K562 (cell line): ENCODE data around the gene KAZALD1. TPM values are rescaled to one million over a fixed set of nuclear protein-coding genes. Genes with fewer than 3 reads are reported as not detected.

Experiments
- BRD9 ChIP-seq: fragments of 450-650 bp; IDR thresholded peaks from 2 replicates; pipeline ENCODE4 v1.6.1; 2018; ENCODE audit warnings: low read depth; ENCODE audit not compliant: partially characterized antibody
- CBX3 ChIP-seq, 2 experiments: IDR thresholded peaks; 1 replicate in 1 of 2; 2 replicates in 1 of 2; pipeline ENCODE4 v1.6.1; 2012; ENCODE audit warnings: inconsistent platforms in 2 of 2, low read length in 2 of 2, borderline replicate concordance in 1 of 2, control low read depth in 1 of 2
- E2F4 ChIP-seq: sonication (generic); formaldehyde crosslinking; IDR thresholded peaks from 2 replicates; pipeline ENCODE4 v1.8.0; 2022; ENCODE audit warnings: mild to moderate bottlenecking, low read depth, missing genetic modification reagents
- E2F6 ChIP-seq, 2 experiments: IDR thresholded peaks; 2 replicates each; pipeline ENCODE4 v1.6.1; 2011; ENCODE audit warnings: borderline replicate concordance in 1 of 2, control low read depth in 1 of 2, low read depth in 1 of 2, low read length in 1 of 2, mild to moderate bottlenecking in 1 of 2, mixed read lengths in 1 of 2, moderate library complexity in 1 of 2; ENCODE audit not compliant: insufficient read depth in 1 of 2, insufficient read length in 1 of 2, poor library complexity in 1 of 2, severe bottlenecking in 1 of 2; ENCODE audit errors: extremely low read depth in 1 of 2
- GATAD2B ChIP-seq: fragments of 450-650 bp; IDR thresholded peaks from 2 replicates; pipeline ENCODE4 v1.6.1; 2017; ENCODE audit warnings: mild to moderate bottlenecking, borderline replicate concordance
- HDGF ChIP-seq: fragments of 450-650 bp; IDR thresholded peaks from 2 replicates; pipeline ENCODE4 v1.6.1; 2016
- HMGN3 ChIP-seq: IDR thresholded peaks from 2 replicates; pipeline ENCODE4 v1.6.1; 2011; ENCODE audit warnings: borderline replicate concordance, low read depth, mild to moderate bottlenecking, mixed read lengths, low read length; ENCODE audit not compliant: insufficient read length; ENCODE audit errors: extremely low read depth
- KAT2B ChIP-seq: IDR thresholded peaks from one replicate; pipeline ENCODE4 v1.6.1; 2012; ENCODE audit warnings: low read depth, mild to moderate bottlenecking, control low read depth, inconsistent platforms, low read length, moderate library complexity
- LCOR ChIP-seq: sonication (generic); formaldehyde crosslinking; IDR thresholded peaks from 2 replicates; pipeline ENCODE4 v1.8.0; 2022; ENCODE audit warnings: mild to moderate bottlenecking, missing genetic modification reagents
- MCM2 ChIP-seq: fragments of 450-650 bp; IDR thresholded peaks from 2 replicates; pipeline ENCODE4 v1.6.1; 2017; ENCODE audit warnings: low read depth, mild to moderate bottlenecking
- NEUROD1 ChIP-seq: fragments of 150-350 bp; IDR thresholded peaks from 2 replicates; pipeline ENCODE4 v1.6.1; 2014; ENCODE audit warnings: borderline replicate concordance, low read length, low read depth; ENCODE audit not compliant: partially characterized antibody
- PKNOX1 ChIP-seq: fragments of 450-650 bp; IDR thresholded peaks from 2 replicates; pipeline ENCODE4 v1.6.1; 2016
- POLR2H ChIP-seq: IDR thresholded peaks from 2 replicates; pipeline ENCODE4 v1.6.1; 2016; ENCODE audit warnings: missing genetic modification characterization, low read depth, mild to moderate bottlenecking, control low read depth, missing compliant biosample characterization, moderate library complexity
- PTTG1 ChIP-seq: fragments of 450-650 bp; IDR thresholded peaks from 2 replicates; pipeline ENCODE4 v1.6.1; 2016; ENCODE audit warnings: low read depth, mild to moderate bottlenecking, missing genetic modification characterization, missing compliant biosample characterization
- RBM39 ChIP-seq: fragments of 200-400 bp; formaldehyde crosslinking; optimal IDR thresholded peaks from 2 replicates; pipeline ENCODE3; 2018; ENCODE audit warnings: low read depth, low read length
- SIRT6 ChIP-seq: IDR thresholded peaks from one replicate; pipeline ENCODE4 v1.6.1; 2012; ENCODE audit warnings: low read depth, mild to moderate bottlenecking, control low read depth, inconsistent platforms, low read length, moderate library complexity
- SIX5 ChIP-seq, 2 experiments: IDR thresholded peaks; 2 replicates each; pipeline ENCODE4 v1.6.1; 2011; ENCODE audit warnings: low read length in 2 of 2, borderline replicate concordance in 1 of 2, low read depth in 1 of 2, mild to moderate bottlenecking in 1 of 2, moderate library complexity in 1 of 2; ENCODE audit not compliant: insufficient read depth in 1 of 2
- SMARCC2 ChIP-seq: fragments of 450-650 bp; IDR thresholded peaks from 2 replicates; pipeline ENCODE4 v1.6.1; 2017; ENCODE audit warnings: antibody characterized with exemption, moderate library complexity, mild to moderate bottlenecking, low read depth
- SP1 ChIP-seq: sonication (generic); formaldehyde crosslinking; IDR thresholded peaks from 2 replicates; pipeline ENCODE4 v1.8.1; 2022; ENCODE audit warnings: mild to moderate bottlenecking, missing genetic modification reagents
- TFAP4 ChIP-seq: sonication (generic); formaldehyde crosslinking; IDR thresholded peaks from 2 replicates; pipeline ENCODE4 v1.8.0; 2022; ENCODE audit warnings: missing genetic modification reagents, mild to moderate bottlenecking, moderate library complexity, borderline replicate concordance
- TRIM28 ChIP-seq: fragments of 450-650 bp; IDR thresholded peaks from 2 replicates; pipeline ENCODE4 v1.6.1; 2017
- ZNF699 ChIP-seq: fragments of 250-450 bp; sonication (Bioruptor Pico); IDR thresholded peaks from 2 replicates; pipeline ENCODE4 v1.8.0; 2021; ENCODE audit warnings: mild to moderate bottlenecking, moderate library complexity; ENCODE audit not compliant: insufficient replicate concordance
- polyA plus RNA-seq, 8 experiments: library from polyadenylated mRNA; depleted of rRNA in 4 of 8; stranded (reverse) in 5 of 8; unstranded in 3 of 8; fragments of >200 nt; fragmentation: Nextera tagmentation in 2 of 8; fragmentation: Illumina TruSeq in 1 of 8; extraction: Ambion mirVana in 2 of 8; extraction: Trizol in 1 of 8; gene quantifications; 2 replicates each; pipeline versions ENCODE4 v1.2.1 to v1.2.3, GENCODE V29; 2011 to 2014; ENCODE audit warnings: inconsistent platforms in 1 of 8, missing spikeins in 1 of 8
- total RNA-seq, 7 experiments: library from RNA; depleted of rRNA in 6 of 7; stranded (reverse); fragments of >200 nt in 6 of 7; fragmentation: Illumina TruSeq in 2 of 7; extraction: Trizol in 2 of 7; gene quantifications; 2 replicates each; pipeline versions ENCODE4 v1.2.1 to v1.2.3, GENCODE V29; 2011 to 2021; ENCODE audit warnings: low replicate concordance in 1 of 7

The KAZALD1 gene
- total and polyA plus RNA-seq, 9 of the 15 experiments (the other 6 are each of a cell fraction or from before 2014, with no cell fraction given): 0.15 to 10.0 (median 4.9) TPM

GRCh38 chr10:101042667-101043362, 19.0 kb upstream of the KAZALD1 start (continued):
- TF ChIP-seq PKNOX1 (peak; percentile 99), BRD9 (peak; percentile 51), SP1 (CRISPR knock-in tag) (peak; percentile 67; the same call in 1 of the 2 replicates), E2F4 (CRISPR knock-in tag) (no peak), HMGN3 (no peak), HDGF (no peak), PTTG1 (no peak), KAT2B (no peak), ZNF699 (no peak), LCOR (CRISPR knock-in tag) (0 out of 2 replicates have a peak, but pooled peaks have one; percentile 21), SIRT6 (no peak), E2F6 (IDR thresholded peaks at IDR 0.05; ENCODE audit: borderline replicate concordance in 1 of 2, extremely low read depth in 1 of 2, insufficient read depth in 1 of 2, insufficient read length in 1 of 2, low read depth in 1 of 2, low read length in 1 of 2, poor library complexity in 1 of 2, severe bottlenecking in 1 of 2) (no peak), NEUROD1 (peak; percentile 64), CBX3 (IDR thresholded peaks at IDR 0.05; ENCODE audit: borderline replicate concordance in 1 of 2, low read length in 2 of 2) (0 out of 3 replicates have a peak, but pooled peaks of 1 of the 2 experiments have one; percentile 23), SMARCC2 (no peak), TFAP4 (CRISPR knock-in tag) (peak; percentile 43; the same call in 1 of the 2 replicates), RBM39 (no peak), POLR2H (tag) (peak; percentile 71), SIX5 (IDR thresholded peaks at IDR 0.05; ENCODE audit: borderline replicate concordance in 1 of 2, insufficient read depth in 1 of 2, low read depth in 1 of 2, low read length in 2 of 2) (no peak), MCM2 (no peak), GATAD2B (no peak), TRIM28 (no peak)
